NCI-H2227 treated with DMSO at 0.1 percent for 48 hours (cell line): ENCODE measurements around the gene LIPA.

Experiments
- DNase-seq: peaks from one replicate; lab custom pipeline; 2025; lab: John Stamatoyannopoulos, UW

LIPA gene

GRCh38 chr10:89240519-89240918, 11.1 kb downstream of the LIPA start:
- no peak for DNase-seq

GRCh38 chr10:89238956-89239644, 12.5 kb downstream of the LIPA start:
- no peak for DNase-seq

- DNase-seq: no peak
Observed at GRCh38 chr10:89237849-89238248, 13.7 kb downstream of the LIPA start.

- no peak for DNase-seq
Observed at GRCh38 chr10:89236226-89236797, 15.3 kb downstream of the LIPA start.

- DNase-seq: no peak
Observed at GRCh38 chr10:89235073-89235798, 16.3 kb downstream of the LIPA start.

DNA sequence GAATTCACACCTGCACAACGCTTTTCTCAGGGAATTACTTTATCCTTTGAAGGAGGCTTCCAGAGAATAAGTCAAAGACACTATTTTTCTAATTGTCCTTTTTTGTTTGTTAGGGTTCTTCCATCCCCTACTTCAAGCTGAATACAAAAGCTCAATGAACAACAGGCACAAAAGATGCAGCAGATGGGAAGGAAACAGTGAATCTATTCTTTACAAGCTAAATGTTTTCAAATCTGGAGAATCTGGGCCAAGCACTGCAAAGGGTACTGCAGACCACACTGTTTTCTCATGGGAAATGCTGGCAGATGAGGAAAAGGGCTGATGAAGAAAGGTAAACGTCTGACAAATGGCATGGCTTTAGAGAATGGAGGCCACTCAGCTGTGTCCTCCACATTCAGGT, 18.5 kb downstream of the LIPA start:
- no peak for DNase-seq

- no peak for DNase-seq
Observed at GRCh38 chr10:89228962-89229361, 22.6 kb downstream of the LIPA start.

DNA sequence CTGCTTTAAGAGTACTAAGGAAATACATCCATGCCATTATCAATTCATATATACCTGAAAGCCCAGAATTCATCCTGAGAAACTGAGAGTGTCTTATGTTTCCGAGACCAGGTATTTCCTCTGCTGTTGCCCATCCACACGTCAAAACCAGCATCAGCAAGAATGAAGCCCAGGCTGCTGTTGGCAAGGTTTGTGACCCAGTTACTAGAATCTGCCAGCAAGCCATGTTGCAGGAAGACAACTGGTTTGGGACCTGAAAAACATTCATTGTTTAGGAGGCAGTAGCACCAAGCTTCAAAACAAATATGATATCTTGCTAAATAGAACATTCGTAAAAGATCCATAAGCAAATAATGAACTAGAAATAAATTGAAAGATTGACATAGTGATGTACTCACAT, 23.4 kb downstream of the LIPA start:
- DNase-seq: no peak

- DNase-seq: no peak
Observed at GRCh38 chr10:89226891-89227290, 24.7 kb downstream of the LIPA start.

GRCh38 chr10:89224739-89225443, 26.7 kb downstream of the LIPA start:
- DNase-seq: peak; percentile 16

DNA sequence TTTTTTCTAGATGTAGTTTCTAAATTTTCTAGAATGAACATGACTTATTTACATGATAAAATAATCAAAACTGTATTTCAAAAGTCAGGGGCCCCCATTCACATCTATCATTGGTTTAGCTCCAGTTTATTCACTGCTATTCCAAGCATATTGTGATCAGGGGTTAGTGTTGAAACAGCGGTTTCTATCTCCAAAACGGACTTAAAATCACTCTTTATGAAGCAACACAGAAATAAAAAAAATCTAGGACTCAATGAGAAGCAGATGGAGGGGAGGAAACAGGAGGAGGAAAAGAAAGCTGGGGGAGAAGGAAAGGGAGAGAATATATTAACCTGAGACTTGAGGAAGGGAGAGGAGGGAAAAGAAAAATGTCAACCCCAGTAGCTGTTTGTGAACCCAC, 29.7 kb downstream of the LIPA start:
- no peak for DNase-seq

DNA sequence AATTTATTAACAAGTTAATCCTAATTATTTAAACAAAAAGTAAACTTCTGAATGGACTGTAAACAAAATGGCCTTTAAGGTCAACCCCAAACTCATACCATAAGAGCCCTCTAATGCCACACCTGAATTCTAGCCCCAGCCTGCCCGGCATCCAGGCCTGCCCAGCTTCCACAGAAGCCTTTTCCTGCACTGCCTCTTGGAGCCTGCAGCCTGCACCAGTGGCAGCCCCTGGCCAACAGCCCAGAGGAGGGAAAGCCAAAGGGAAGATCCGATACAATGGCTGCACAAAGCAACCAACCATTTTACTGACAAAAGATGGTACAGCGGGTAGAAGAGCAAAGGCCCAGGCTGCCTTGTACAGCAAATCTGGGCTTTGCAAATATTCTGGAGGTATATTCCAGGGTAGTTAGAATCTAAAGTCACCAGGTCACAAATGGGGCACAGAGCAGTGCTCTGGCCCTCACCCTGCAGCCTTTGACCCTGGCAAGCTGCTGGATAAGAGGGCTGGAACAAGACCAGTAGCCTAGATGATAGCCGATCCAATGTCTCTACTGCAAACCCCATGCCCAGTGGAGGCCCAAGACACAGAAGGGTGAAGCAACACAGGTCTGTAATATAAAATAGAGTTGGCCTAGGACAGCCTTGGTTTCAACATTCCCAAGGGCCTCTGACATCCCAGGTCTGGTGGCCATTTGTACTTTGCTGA, 31.9 kb downstream of the LIPA start:
- DNase-seq: no peak

- DNase-seq: peak; percentile 41
Observed at GRCh38 chr10:89217057-89217990, 34.3 kb downstream of the LIPA start.

GRCh38 chr10:89216056-89216455, 35.5 kb downstream of the LIPA start:
- no peak for DNase-seq

DNA sequence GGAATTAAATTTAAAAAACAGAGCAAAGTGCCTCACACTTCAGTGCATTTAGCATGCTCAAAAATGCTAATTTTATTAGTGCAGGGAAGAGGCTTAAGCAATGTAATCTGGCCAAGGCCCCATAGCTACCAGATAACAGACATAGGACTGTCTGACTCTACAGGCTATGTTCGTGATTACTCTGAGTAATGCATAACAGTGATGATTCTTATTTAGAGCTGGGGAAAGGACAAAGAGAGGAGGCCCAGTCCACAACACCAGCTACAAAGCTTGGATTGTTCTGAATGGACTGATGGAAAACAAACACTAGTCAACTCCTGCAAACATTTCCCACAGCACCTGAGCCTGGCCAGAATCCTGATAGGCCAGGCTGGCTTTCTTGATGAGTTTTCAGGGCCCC, 36.1 kb downstream of the LIPA start:
- DNase-seq: no peak

DNA sequence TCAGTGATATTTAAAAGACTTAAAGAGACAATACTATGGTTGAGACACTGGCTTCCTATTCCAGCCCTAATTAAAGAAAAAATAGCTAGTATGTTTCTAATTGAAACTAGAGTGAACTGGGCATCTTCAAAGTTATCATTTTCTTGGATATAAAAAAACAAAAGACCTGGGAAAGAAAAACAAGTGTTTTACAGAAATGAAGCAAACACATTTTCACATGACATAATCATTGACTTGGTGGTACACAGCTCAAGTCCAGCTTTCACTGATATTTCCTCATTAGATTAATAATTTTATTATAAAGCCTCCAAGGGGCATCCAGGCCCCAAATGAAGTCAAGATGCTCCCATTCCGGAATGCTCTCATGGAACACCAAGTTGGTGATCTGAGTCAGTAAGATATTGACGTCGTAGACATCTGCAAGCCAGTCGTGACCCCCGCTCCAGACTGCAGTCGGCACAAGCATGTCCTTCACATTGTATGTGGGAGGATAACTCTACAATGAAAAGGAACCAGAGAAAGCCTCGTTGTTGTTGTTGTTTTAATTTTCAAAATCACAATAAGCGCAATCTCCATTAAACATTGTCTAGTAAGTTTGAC, 36.9 kb downstream of the LIPA start:
- no peak for DNase-seq

DNA sequence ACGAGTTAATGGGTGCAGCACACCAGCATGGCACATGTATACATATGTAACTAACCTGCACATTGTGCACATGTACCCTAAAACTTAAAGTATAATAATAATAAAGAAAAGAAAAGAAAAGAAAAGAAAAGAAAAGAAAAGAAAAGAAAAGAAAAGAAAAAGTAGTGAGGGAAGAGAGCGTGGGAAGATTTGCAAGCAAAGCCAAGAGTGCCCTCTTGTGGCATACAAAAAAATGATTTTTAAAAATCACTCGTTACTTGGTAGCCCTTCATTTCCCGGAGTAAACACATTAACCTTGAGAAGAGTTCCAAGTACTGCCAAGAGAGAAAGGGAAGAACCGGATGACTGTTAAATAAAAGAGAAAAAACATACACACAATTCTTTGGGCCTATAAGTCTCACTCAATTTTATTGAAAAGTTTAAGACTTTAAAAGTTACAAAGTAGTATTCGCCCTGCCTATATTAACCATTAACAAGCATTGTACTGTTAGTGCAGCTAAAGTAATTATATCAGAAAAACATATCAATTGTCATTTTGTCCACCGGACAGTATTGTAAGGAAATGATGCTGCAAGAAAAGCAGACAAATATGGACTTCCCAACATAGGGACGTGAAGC, 38.3 kb downstream of the LIPA start:
- DNase-seq: no peak

DNA sequence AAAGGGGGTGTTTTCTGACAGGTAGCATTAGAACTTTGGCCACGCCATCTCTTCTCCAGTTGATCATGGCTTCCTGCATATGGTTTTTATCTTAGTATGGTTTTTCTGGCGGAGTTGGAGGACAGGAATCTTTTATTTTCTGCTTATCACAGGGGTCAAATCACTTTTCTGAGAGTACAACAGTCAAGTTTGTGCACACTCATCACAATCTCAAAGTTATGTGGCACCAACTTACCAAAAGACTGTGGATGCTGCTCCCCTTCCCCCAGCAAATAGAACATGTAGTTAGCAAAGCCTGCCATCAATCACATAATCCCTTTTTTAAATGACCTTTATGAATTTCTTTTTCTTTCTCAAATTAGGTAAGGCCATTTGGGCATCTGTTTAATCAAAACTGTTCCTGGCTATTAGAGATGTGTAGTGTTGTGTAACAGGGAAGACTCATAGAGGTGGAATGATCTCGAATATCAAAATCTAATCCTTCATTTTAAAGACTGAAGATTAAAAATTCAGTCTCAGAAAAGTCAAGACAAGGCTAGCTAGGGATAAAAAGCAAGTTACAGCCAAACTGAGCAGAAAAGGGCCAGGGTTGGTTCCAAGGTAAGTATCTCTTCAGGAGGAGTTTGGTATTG, 40.7 kb downstream of the LIPA start:
- no peak for DNase-seq

DNA sequence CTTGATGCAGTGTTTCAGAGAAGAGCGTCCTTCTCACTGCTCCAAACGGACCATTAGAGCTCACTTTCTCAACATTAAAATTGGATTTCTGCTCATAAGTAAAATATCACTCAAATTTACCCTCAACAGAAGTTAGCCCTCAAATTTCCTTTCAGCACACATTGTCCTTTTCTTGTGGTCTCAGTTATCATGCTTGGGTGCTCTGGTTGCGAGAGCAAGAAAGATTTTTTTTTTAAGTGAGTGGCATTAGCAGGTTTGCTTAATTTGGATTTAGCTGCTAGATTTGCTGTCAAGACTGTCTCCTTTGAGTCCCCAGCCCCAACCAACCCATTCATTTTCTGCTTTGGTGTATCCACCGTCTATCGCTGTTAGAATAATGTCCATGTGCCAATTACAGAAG, 41.9 kb downstream of the LIPA start:
- no peak for DNase-seq
